ENCODE measurements around the gene MFRP. TPM values are rescaled to one million over a fixed set of nuclear protein-coding genes. Genes with fewer than 3 reads are reported as not detected.

MFRP gene
- total and polyA plus RNA-seq, 8 donors = not detected

DNA sequence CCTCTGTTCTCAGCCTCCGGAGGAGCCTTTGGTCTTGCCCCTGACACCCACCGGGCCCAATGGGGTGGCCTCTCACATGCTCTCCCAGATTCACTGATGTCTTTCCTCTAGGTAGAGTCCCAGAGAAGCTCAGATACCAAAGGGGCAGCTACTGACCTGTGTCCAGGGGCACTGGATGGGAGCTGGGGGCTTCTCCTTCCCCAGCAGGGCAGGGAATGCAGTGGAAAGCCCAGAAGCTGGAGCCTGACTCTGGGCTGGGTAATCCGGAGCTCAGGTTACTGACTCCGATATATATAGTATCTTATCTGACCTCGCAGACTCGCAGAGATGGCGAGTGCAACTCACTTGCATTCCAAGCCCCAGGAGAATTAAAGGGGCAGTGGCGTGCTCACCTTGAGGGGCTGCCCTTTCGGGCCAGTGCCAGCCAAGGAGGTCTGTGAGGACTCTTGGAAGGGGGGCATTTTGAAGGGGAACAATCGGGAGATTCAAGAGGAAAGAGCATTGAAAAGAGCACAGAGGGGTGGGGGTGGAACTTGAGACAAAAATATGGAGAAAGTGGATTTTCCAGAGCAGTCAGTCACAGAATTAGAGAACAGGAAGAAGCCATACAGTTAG lies 32.5 kb upstream of the MFRP start:
- Histone ChIP-seq H3K27ac (peak overlapping the region in 2 of 4 donors; percentile 86 to 87), H3K9me3 (no peaks in the 10 kb centered on the region), H3K36me3 (no peaks in the 10 kb centered on the region), H3K27me3 (no peaks in the 10 kb centered on the region), H3K4me1 (peaks cover 7 to 12% (median 11%) of the 10 kb centered on the region in 3 donors), H3K4me3 (no peak overlapping the region)
- TF ChIP-seq, protein P1, sequence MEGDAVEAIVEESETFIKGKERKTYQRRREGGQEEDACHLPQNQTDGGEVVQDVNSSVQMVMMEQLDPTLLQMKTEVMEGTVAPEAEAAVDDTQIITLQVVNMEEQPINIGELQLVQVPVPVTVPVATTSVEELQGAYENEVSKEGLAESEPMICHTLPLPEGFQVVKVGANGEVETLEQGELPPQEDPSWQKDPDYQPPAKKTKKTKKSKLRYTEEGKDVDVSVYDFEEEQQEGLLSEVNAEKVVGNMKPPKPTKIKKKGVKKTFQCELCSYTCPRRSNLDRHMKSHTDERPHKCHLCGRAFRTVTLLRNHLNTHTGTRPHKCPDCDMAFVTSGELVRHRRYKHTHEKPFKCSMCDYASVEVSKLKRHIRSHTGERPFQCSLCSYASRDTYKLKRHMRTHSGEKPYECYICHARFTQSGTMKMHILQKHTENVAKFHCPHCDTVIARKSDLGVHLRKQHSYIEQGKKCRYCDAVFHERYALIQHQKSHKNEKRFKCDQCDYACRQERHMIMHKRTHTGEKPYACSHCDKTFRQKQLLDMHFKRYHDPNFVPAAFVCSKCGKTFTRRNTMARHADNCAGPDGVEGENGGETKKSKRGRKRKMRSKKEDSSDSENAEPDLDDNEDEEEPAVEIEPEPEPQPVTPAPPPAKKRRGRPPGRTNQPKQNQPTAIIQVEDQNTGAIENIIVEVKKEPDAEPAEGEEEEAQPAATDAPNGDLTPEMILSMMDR (IDR thresholded peaks at IDR 0.05) = no peak
- ATAC-seq = no peak
- 36 to 43% methylated on average over 10 of the region's 10 CpGs for WGBS, 2 donors
- no peak for DNase-seq
- intact Hi-C loops (cut with DNase I) = loop anchor here in 2 of 3 donors (5.0 to 10.0 kb wide), 2 partner anchors 42 to 54 kb away; no protein-coding TSS in a partner anchor
- no peak for FAIRE-seq

DNA sequence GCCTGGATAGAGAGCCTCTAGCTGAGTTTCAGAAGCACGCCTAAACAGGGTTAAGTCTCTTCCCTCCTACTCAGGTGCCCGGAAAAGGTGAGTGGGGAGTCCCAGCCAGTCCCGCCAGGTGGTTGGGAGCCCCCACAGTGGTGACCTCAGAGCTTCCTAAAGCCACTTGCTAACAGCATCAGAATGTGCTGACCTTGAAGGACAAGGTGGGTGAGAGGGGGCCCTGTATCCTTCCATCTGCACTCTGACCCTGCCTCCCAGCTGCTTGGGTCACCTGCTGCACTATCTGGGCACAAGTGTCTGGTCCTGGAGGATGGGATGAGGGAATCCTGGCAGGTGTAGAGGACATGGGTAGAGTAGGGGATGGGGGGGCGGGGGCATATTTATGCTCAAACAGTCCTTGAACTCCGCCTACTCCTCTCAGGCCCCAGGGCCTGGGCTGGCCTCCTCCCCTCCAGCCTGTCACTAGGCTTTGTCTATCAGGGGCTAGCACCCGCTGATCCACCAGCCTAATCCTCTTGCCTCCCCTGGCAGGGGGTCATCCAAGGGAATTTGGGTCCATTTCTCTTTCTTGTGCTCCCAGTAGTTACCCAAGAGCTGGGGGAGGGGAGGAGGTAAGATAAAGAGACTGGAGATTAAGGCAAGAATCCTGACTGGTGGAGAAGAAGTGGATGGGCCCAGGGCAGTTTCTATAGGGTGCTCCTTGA lies 31.6 kb upstream of the MFRP start:
- FAIRE-seq (no peak), DNase-seq (no peak), ATAC-seq (no peak)
- intact Hi-C loops (cut with DNase I) = loop anchor here in 2 of 3 donors (5.0 to 10.0 kb wide), 2 partner anchors 41 to 53 kb away; no protein-coding TSS in a partner anchor
- H3K27ac ChIP-seq = peak overlapping the region in 3 of 4 donors; percentile 81 to 87 (median 86)
- H3K4me1 ChIP-seq = peaks cover 7 to 12% (median 11%) of the 10 kb centered on the region in 3 donors
- no peaks in the 10 kb centered on the region for H3K27me3 ChIP-seq
- H3K4me3 ChIP-seq = no peak overlapping the region
- WGBS, 2 donors = 56 to 63% methylated on average over 6 of the region's 6 CpGs
- H3K36me3 ChIP-seq = no peaks in the 10 kb centered on the region
- TF ChIP-seq, protein P1 (IDR thresholded peaks at IDR 0.05) = no peak
- no peaks in the 10 kb centered on the region for H3K9me3 ChIP-seq

DNA sequence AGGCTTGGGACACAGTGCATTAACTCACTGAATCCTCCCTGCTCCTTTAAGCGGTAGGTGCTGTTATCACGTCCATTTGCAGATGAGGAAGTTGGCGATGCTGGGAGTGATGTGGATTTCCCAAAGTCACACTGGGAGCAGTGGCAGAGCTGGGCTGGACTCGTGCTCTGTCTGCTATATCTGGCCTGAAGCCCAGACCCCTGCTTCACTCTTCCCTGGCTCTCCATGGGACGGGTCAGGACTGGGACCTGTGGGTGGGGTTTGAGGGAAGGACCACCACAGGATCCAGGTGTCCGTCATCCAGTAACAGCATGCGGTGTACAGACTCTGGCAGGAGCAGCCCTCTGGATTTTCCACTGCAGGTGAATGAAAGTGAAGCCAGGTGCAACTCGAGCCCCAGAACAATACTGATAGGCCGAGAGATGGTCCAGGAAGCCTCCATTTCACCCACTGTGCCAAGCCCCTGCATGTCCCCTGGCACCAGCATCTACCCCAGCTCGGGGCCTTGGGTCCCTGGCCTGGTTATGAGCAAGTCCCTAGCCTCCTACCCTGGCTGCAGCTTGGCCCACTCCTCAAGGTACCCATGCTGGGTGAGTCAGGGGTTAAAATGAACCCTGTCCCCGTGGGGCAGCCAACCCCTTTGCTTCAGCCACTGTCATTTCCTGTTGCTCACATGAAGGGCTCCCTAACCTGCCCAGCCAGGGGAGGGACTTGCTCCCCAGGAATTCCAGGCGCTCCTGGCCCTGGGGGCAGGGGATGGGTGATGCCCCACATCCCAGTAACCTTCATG lies 30.8 kb upstream of the MFRP start:
- no peaks in the 10 kb centered on the region for H3K36me3 ChIP-seq
- H3K9me3 ChIP-seq = no peaks in the 10 kb centered on the region
- H3K27me3 ChIP-seq = no peaks in the 10 kb centered on the region
- DNase-seq (no peak), FAIRE-seq (no peak), ATAC-seq (no peak)
- intact Hi-C loops (cut with DNase I) = loop anchor here in 2 of 3 donors (5.0 to 10.0 kb wide), 2 partner anchors 40 to 53 kb away; no protein-coding TSS in a partner anchor
- TF ChIP-seq, protein P1 (IDR thresholded peaks at IDR 0.05) = no peak
- peak overlapping the region in 3 of 4 donors; percentile 81 to 87 (median 86) for H3K27ac ChIP-seq
- 52 to 53% methylated on average over 12 of the region's 12 CpGs for WGBS, 2 donors
- H3K4me3 ChIP-seq = no peak overlapping the region
- peaks cover 7 to 12% (median 11%) of the 10 kb centered on the region in 3 donors for H3K4me1 ChIP-seq

DNA sequence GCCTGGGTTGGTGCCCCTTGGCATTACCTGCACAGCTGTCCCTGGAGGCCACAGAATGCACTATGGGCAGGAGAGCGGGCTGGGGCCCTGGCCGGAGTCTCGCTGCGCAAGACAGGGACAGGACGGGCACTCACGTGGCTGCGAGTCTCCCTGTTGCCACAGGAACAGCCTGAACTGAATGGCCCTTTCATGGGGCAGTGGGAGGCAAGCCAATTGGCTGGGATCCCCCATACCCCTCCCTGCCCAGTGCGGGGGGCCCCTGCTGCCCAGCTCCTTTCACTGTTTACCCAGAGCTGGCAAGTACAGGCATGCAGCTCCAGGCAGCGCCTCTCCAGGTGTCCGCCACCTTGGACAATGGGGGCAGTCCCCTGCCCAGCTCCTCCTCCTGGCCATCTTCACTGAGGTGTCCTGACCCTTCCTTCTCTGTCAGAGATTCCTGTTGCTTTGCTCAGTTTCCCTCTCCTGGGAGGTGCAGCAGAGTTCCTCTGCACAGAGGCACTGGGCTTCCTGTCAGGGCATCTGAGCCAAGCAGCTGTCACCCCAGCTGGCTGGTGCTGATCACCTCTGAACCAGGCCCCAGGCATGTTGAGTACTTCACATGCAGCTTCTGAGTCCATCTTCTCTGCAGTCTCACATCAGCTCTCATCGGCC lies 29.8 kb upstream of the MFRP start:
- ATAC-seq (peak; percentile 42 to 74 (median 63)), DNase-seq (peak; percentile 65 to 90 (median 78)), FAIRE-seq (no peak)
- peaks cover 7 to 12% (median 7%) of the 10 kb centered on the region in 3 donors for H3K4me1 ChIP-seq
- no peak overlapping the region for H3K4me3 ChIP-seq
- H3K36me3 ChIP-seq = no peaks in the 10 kb centered on the region
- H3K27ac ChIP-seq = peak overlapping the region; percentile 78 to 87 (median 84)
- no peaks in the 10 kb centered on the region for H3K9me3 ChIP-seq
- intact Hi-C loops (cut with DNase I) = loop anchor here in 2 of 3 donors (5.0 to 10.0 kb wide), 2 partner anchors 39 to 52 kb away; no protein-coding TSS in a partner anchor
- WGBS, 2 donors = 46 to 57% methylated on average over 11 of the region's 11 CpGs
- no peaks in the 10 kb centered on the region for H3K27me3 ChIP-seq
- TF ChIP-seq, protein P1 (IDR thresholded peaks at IDR 0.05) = no peak
